ENCODE data around the gene ENPEP. TPM values are rescaled to one million over a fixed set of nuclear protein-coding genes. Genes with fewer than 3 reads are reported as not detected.

The ENPEP gene
- total RNA-seq, 1 donor from 2014 or later: 8.6 TPM

DNA sequence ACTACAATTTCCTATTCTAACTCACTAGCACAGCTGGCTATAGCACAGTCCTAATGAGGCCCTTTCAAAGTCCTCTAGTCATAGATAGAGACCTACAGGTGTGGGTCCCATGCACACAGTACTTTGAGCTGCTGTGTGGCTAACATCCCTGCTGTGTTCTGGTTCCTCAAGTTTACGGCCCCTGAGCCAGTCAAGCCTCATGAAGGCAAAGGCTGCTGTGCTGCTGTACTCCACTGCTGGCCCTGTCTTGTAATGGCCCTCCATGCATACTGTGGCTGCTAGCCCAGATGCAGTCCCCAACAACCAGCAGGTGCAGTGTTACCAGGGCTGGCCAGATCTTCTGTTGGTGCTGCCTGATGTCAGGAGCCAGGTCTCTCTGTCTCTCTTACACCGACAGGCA, 23.4 kb upstream of the ENPEP start:
- TF ChIP-seq, protein P1, sequence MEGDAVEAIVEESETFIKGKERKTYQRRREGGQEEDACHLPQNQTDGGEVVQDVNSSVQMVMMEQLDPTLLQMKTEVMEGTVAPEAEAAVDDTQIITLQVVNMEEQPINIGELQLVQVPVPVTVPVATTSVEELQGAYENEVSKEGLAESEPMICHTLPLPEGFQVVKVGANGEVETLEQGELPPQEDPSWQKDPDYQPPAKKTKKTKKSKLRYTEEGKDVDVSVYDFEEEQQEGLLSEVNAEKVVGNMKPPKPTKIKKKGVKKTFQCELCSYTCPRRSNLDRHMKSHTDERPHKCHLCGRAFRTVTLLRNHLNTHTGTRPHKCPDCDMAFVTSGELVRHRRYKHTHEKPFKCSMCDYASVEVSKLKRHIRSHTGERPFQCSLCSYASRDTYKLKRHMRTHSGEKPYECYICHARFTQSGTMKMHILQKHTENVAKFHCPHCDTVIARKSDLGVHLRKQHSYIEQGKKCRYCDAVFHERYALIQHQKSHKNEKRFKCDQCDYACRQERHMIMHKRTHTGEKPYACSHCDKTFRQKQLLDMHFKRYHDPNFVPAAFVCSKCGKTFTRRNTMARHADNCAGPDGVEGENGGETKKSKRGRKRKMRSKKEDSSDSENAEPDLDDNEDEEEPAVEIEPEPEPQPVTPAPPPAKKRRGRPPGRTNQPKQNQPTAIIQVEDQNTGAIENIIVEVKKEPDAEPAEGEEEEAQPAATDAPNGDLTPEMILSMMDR (conservative IDR thresholded peaks at IDR 0.05): no peak
- DNase-seq (ENCODE audit: extremely low spot score, unreplicated experiment): no peak
- Mint-ChIP-seq H3K4me1 (ENCODE audit: unreplicated experiment) (no peaks in the 10 kb centered on the region), H3K27me3 (no peaks in the 10 kb centered on the region), H3K9me3 (no peaks in the 10 kb centered on the region), H3K4me3 (no peak overlapping the region), H3K27ac (no peak overlapping the region), H3K36me3 (no peaks in the 10 kb centered on the region)

GRCh38 chr4:110454441-110454840, 21.5 kb upstream of the ENPEP start:
- no peak overlapping the region for H3K27ac Mint-ChIP-seq
- H3K27me3 Mint-ChIP-seq: no peaks in the 10 kb centered on the region
- H3K4me3 Mint-ChIP-seq: no peak overlapping the region
- no peaks in the 10 kb centered on the region for H3K36me3 Mint-ChIP-seq
- H3K9me3 Mint-ChIP-seq: no peaks in the 10 kb centered on the region
- TF ChIP-seq, protein P1 (conservative IDR thresholded peaks at IDR 0.05): no peak
- no peak for DNase-seq (ENCODE audit: extremely low spot score, unreplicated experiment)
- H3K4me1 Mint-ChIP-seq (ENCODE audit: unreplicated experiment): no peaks in the 10 kb centered on the region

DNA sequence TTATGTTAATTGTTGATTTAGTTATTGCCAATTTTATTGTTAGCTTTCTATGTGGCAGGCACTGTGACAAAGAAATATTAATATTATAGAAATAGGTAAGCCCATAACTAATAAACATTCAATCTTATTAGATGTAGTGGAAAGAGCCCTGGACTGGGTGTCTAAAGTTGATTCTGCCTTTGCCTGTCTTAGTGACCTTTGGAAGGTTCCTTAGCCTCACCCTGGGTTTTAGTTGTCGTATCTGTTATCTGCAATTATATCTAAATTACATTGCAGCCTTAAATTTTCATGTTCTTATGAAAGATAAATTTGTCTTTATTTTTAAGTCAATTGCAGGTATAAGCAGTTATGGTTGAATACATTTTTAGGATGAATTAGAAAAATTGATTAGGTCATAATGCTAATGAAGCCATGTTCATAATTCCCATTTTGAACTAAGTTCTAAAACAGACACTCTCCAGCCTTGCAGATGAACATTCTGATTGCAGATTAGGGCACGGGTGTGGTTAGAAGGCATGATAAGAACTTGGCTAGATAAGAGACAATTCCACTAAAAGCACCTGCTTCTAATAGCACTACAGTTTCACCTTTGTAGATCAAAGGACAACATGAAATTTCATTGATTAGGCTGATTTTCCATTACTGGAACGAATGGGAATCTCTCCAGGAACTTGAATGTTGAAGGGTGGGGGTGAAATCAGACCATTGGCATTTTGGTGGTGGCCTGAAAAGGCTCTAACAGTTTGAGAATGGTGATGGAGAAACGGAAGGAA, 17.3 kb upstream of the ENPEP start:
- Mint-ChIP-seq H3K27ac (no peak overlapping the region), H3K4me3 (no peak overlapping the region), H3K27me3 (no peaks in the 10 kb centered on the region), H3K4me1 (ENCODE audit: unreplicated experiment) (no peaks in the 10 kb centered on the region), H3K36me3 (no peaks in the 10 kb centered on the region), H3K9me3 (no peaks in the 10 kb centered on the region)
- TF ChIP-seq, protein P1 (conservative IDR thresholded peaks at IDR 0.05): no peak
- no peak for DNase-seq (ENCODE audit: extremely low spot score, unreplicated experiment)

GRCh38 chr4:110460074-110460746, 15.7 kb upstream of the ENPEP start:
- no peaks in the 10 kb centered on the region for H3K4me1 Mint-ChIP-seq (ENCODE audit: unreplicated experiment)
- no peaks in the 10 kb centered on the region for H3K36me3 Mint-ChIP-seq
- no peak for DNase-seq (ENCODE audit: extremely low spot score, unreplicated experiment)
- H3K27me3 Mint-ChIP-seq: no peaks in the 10 kb centered on the region
- TF ChIP-seq, protein P1 (conservative IDR thresholded peaks at IDR 0.05): no peak
- no peak overlapping the region for H3K27ac Mint-ChIP-seq
- H3K9me3 Mint-ChIP-seq: no peaks in the 10 kb centered on the region
- H3K4me3 Mint-ChIP-seq: no peak overlapping the region

- no peaks in the 10 kb centered on the region for H3K27me3 Mint-ChIP-seq
- H3K36me3 Mint-ChIP-seq: no peaks in the 10 kb centered on the region
- H3K4me3 Mint-ChIP-seq: no peak overlapping the region
- TF ChIP-seq, protein P1 (conservative IDR thresholded peaks at IDR 0.05): no peak
- H3K27ac Mint-ChIP-seq: no peak overlapping the region
- no peaks in the 10 kb centered on the region for H3K4me1 Mint-ChIP-seq (ENCODE audit: unreplicated experiment)
- no peaks in the 10 kb centered on the region for H3K9me3 Mint-ChIP-seq
- DNase-seq (ENCODE audit: extremely low spot score, unreplicated experiment): no peak
These were observed 8.6 kb upstream of the ENPEP start for GRCh38 chr4:110467400-110467799.
